Measurements from ENCODE around the gene GLP1R. TPM values are rescaled to one million over a fixed set of nuclear protein-coding genes. Genes with fewer than 3 reads are reported as not detected.

GLP1R gene
- total RNA-seq, 3 donors from 2014 or later: 0.33 to 0.73 TPM; not detected in 1

- Histone ChIP-seq H3K27ac (no peak overlapping the region), H3K4me3 (no peak overlapping the region), H3K4me1 (no peaks in the 10 kb centered on the region), H3K36me3 (no peaks in the 10 kb centered on the region), H3K9me3 (no peaks in the 10 kb centered on the region), H3K27me3 (no peaks in the 10 kb centered on the region)
- no peak for DNase-seq (ENCODE audit: low spot score in 2 of 2)
- TF ChIP-seq POLR2AphosphoS5 (IDR thresholded peaks at IDR 0.05) (no peak), POLR2A (IDR thresholded peaks at IDR 0.05) (no peak), CTCF (IDR thresholded peaks at IDR 0.05) (no peak)
- intact Hi-C loops (cut with DNase I; ENCODE audit: low total_unique reads): no loop called here
Measured at GRCh38 chr6:39007575-39007974, 41.0 kb upstream of the GLP1R start.

- no peaks in the 10 kb centered on the region for H3K9me3 ChIP-seq
- H3K27me3 ChIP-seq: no peaks in the 10 kb centered on the region
- intact Hi-C loops (cut with DNase I; ENCODE audit: low total_unique reads): no loop called here
- H3K36me3 ChIP-seq: no peaks in the 10 kb centered on the region
- no peak overlapping the region for H3K27ac ChIP-seq
- TF ChIP-seq CTCF (IDR thresholded peaks at IDR 0.05): no peak
- no peak for TF ChIP-seq POLR2AphosphoS5 (IDR thresholded peaks at IDR 0.05)
- no peak for TF ChIP-seq POLR2A (IDR thresholded peaks at IDR 0.05)
- no peak for DNase-seq (ENCODE audit: low spot score in 2 of 2)
- no peaks in the 10 kb centered on the region for H3K4me1 ChIP-seq
- H3K4me3 ChIP-seq: no peak overlapping the region
Measured at GRCh38 chr6:39008737-39009136, 39.8 kb upstream of the GLP1R start.

- intact Hi-C loops (cut with DNase I; ENCODE audit: low total_unique reads): no loop called here
- Histone ChIP-seq H3K9me3 (no peaks in the 10 kb centered on the region), H3K4me3 (no peak overlapping the region), H3K4me1 (no peaks in the 10 kb centered on the region), H3K36me3 (no peaks in the 10 kb centered on the region), H3K27me3 (no peaks in the 10 kb centered on the region), H3K27ac (no peak overlapping the region)
- TF ChIP-seq POLR2A (IDR thresholded peaks at IDR 0.05) (no peak), POLR2AphosphoS5 (IDR thresholded peaks at IDR 0.05) (no peak), CTCF (IDR thresholded peaks at IDR 0.05) (no peak)
- no peak for DNase-seq (ENCODE audit: low spot score in 2 of 2)
Measured at GRCh38 chr6:39009476-39009875, 39.1 kb upstream of the GLP1R start.

GRCh38 chr6:39016839-39017546 lies 31.6 kb upstream of the GLP1R start:
- no peak overlapping the region for H3K4me3 ChIP-seq
- H3K4me1 ChIP-seq: no peaks in the 10 kb centered on the region
- H3K9me3 ChIP-seq: no peaks in the 10 kb centered on the region
- H3K27me3 ChIP-seq: no peaks in the 10 kb centered on the region
- DNase-seq (ENCODE audit: low spot score in 2 of 2): no peak
- intact Hi-C loops (cut with DNase I; ENCODE audit: low total_unique reads): no loop called here
- H3K27ac ChIP-seq: no peak overlapping the region
- H3K36me3 ChIP-seq: no peaks in the 10 kb centered on the region
- TF ChIP-seq POLR2AphosphoS5 (IDR thresholded peaks at IDR 0.05): no peak
- TF ChIP-seq POLR2A (IDR thresholded peaks at IDR 0.05): no peak
- TF ChIP-seq CTCF (IDR thresholded peaks at IDR 0.05): no peak

GRCh38 chr6:39017547-39017880 lies 31.1 kb upstream of the GLP1R start:
- TF ChIP-seq POLR2A (IDR thresholded peaks at IDR 0.05) (no peak), POLR2AphosphoS5 (IDR thresholded peaks at IDR 0.05) (no peak), CTCF (IDR thresholded peaks at IDR 0.05) (no peak)
- H3K9me3 ChIP-seq: no peaks in the 10 kb centered on the region

More at GRCh38 chr6:39017547-39017880, 31.1 kb upstream of the GLP1R start:
- H3K27ac ChIP-seq: no peak overlapping the region
- intact Hi-C loops (cut with DNase I; ENCODE audit: low total_unique reads): no loop called here
- no peaks in the 10 kb centered on the region for H3K36me3 ChIP-seq
- no peaks in the 10 kb centered on the region for H3K4me1 ChIP-seq
- no peak overlapping the region for H3K4me3 ChIP-seq
- DNase-seq (ENCODE audit: low spot score in 2 of 2): no peak
- no peaks in the 10 kb centered on the region for H3K27me3 ChIP-seq

Data from breast epithelium (tissue), 4 donors.